ENCODE data around the gene USP9X. TPM values are rescaled to one million over a fixed set of nuclear protein-coding genes. Genes with fewer than 3 reads are reported as not detected.

USP9X gene
- polyA plus RNA-seq, 1 experiment: 18.9 TPM

DNA sequence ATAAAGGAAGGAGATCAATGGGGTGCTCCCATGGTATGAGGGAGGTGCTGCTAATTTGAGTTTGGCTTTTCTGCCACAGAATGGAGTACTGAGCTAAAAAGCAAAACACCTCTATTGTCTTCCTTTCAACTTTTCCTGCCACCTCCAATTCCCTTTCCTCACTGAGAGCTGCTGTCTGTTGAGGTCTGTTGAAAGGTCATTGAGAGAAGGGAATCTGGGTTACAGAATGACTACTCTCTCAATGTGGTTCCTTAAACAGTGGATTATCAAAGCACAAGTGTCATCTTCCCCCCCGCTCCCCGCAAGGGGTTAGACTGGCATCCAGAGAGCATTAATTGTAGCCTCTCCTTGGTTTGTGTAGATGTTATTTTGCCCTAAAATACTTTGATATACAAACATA, 10.7 kb downstream of the USP9X start:
- no peak for DNase-seq (ENCODE audit: low read depth)
- CTCF ChIA-PET: no interaction called here
- Histone ChIP-seq H3K27me3 (ENCODE audit: control insufficient read depth, insufficient read depth, low read length) (no peaks in the 10 kb centered on the region), H3K4me3 (ENCODE audit: low read depth, low read length) (no peak overlapping the region), H3K36me3 (ENCODE audit: control insufficient read depth, insufficient read depth, low read length) (no peaks in the 10 kb centered on the region)
- POLR2A ChIA-PET: no interaction called here
- TF ChIP-seq, protein P1, sequence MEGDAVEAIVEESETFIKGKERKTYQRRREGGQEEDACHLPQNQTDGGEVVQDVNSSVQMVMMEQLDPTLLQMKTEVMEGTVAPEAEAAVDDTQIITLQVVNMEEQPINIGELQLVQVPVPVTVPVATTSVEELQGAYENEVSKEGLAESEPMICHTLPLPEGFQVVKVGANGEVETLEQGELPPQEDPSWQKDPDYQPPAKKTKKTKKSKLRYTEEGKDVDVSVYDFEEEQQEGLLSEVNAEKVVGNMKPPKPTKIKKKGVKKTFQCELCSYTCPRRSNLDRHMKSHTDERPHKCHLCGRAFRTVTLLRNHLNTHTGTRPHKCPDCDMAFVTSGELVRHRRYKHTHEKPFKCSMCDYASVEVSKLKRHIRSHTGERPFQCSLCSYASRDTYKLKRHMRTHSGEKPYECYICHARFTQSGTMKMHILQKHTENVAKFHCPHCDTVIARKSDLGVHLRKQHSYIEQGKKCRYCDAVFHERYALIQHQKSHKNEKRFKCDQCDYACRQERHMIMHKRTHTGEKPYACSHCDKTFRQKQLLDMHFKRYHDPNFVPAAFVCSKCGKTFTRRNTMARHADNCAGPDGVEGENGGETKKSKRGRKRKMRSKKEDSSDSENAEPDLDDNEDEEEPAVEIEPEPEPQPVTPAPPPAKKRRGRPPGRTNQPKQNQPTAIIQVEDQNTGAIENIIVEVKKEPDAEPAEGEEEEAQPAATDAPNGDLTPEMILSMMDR (IDR thresholded peaks at IDR 0.05; ENCODE audit: insufficient read depth, low read depth, low read length): no peak

DNA sequence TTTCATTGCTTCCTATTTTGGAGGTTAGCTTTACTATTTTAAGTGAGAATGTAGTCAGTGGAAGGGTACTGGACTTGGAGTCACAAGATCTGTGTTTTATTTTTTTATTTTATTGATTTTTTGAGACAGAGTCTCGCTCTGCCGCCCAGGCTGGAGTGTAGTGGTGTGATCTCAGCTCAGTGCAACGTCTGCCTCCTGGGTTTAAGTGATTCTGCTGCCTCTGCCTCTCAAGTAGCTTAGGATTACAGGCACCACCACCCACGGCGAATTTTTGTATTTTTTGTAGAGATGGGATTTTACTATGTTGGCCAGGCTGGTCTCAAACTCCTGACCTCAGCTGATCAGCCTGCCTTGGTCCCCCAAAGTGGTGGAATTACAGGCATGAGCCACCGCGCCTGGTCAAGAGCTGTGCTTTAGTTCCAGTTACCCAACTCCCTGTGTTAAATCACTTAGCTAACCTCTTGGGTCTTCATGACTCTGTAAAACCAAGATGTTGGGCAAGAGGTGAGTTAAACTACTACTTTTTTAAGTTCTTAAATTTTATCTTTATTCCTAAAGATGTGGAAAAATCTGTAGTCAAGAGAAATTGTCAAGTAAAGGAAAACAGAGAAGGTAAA, 11.2 kb downstream of the USP9X start:
- TF ChIP-seq, protein P1 (IDR thresholded peaks at IDR 0.05; ENCODE audit: insufficient read depth, low read depth, low read length): no peak
- POLR2A ChIA-PET: no interaction called here

DNA sequence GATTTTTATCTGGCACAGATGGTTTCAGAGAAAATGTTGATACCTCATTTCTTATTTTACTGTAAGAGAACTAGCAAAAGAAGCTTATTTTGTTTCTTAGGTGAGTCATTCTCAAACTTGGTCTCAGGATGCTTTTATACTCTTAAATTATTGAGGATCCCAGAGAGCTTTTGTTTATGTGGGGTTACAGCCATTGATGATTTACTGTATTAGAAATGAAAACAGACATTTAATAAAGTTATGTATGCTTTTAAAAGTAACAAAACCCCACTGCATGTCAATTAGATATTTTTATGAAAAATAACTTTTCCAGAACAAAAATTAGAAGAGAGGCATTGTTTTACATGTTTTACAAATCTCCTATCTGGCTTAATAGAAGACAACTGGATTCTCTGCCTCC, 12.1 kb downstream of the USP9X start:
- POLR2A ChIA-PET: no interaction called here
- Histone ChIP-seq H3K27me3 (ENCODE audit: control insufficient read depth, insufficient read depth, low read length) (no peaks in the 10 kb centered on the region), H3K4me3 (ENCODE audit: low read depth, low read length) (no peak overlapping the region), H3K36me3 (ENCODE audit: control insufficient read depth, insufficient read depth, low read length) (no peaks in the 10 kb centered on the region)
- no peak for DNase-seq (ENCODE audit: low read depth)
- CTCF ChIA-PET: no interaction called here
- TF ChIP-seq, protein P1 (IDR thresholded peaks at IDR 0.05; ENCODE audit: insufficient read depth, low read depth, low read length): no peak

More for the DNA sequence above, 11.2 kb downstream of the USP9X start:
- Histone ChIP-seq H3K27me3 (ENCODE audit: control insufficient read depth, insufficient read depth, low read length) (no peaks in the 10 kb centered on the region), H3K36me3 (ENCODE audit: control insufficient read depth, insufficient read depth, low read length) (no peaks in the 10 kb centered on the region), H3K4me3 (ENCODE audit: low read depth, low read length) (no peak overlapping the region)
- no peak for DNase-seq (ENCODE audit: low read depth)
- CTCF ChIA-PET: no interaction called here

DNA sequence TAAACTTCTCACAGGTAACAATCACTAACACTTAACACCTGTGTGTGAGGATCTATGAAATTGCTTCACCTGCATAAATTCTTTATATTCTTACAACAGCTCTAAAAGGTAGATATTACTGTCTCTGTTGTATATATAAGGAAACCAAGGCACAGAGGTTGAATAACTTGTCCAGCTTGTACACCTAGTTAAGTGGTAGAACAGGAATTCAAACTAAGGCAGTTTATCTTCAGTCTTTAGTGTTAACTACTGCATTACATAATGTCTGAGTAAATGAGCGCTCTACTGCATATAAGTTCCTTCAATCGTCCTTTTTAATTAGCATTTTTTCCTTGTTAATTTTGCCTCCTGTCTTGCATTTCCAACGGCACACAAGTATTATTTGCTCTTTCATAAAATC, 15.0 kb downstream of the USP9X start:
- CTCF ChIA-PET: no interaction called here
- Histone ChIP-seq H3K4me3 (ENCODE audit: low read depth, low read length) (no peak overlapping the region), H3K27me3 (ENCODE audit: control insufficient read depth, insufficient read depth, low read length) (no peaks in the 10 kb centered on the region), H3K36me3 (ENCODE audit: control insufficient read depth, insufficient read depth, low read length) (no peaks in the 10 kb centered on the region)
- TF ChIP-seq, protein P1 (IDR thresholded peaks at IDR 0.05; ENCODE audit: insufficient read depth, low read depth, low read length): no peak
- DNase-seq (ENCODE audit: low read depth): no peak
- POLR2A ChIA-PET: no interaction called here

DNA sequence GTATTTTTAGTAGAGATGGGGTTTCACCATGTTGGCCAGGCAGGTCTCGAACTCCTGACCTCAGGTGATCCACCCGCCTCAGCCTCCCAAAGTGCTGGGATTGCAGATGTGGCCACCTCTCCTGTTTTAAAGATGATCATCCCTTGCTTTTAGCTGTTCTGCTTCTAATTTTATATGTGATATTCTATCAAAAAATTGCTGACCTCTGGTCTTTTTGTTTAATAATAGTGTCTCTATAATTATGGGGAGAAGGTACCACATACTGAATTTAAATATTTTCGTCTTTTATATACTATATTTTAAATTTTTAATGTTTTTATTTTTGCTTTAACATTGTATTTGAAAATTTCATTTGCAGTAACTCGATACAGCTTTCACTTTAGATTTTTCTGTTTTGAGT, 15.6 kb downstream of the USP9X start:
- ChIA-PET POLR2A (no interaction called here), CTCF (no interaction called here)
- no peaks in the 10 kb centered on the region for H3K36me3 ChIP-seq (ENCODE audit: control insufficient read depth, insufficient read depth, low read length)
- no peak overlapping the region for H3K4me3 ChIP-seq (ENCODE audit: low read depth, low read length)
- TF ChIP-seq, protein P1 (IDR thresholded peaks at IDR 0.05; ENCODE audit: insufficient read depth, low read depth, low read length): no peak
- no peak for DNase-seq (ENCODE audit: low read depth)
- H3K27me3 ChIP-seq (ENCODE audit: control insufficient read depth, insufficient read depth, low read length): no peaks in the 10 kb centered on the region
